Uterus (tissue), 4 donors: ENCODE results near the gene BUB1B. TPM values are rescaled to one million over a fixed set of nuclear protein-coding genes. Genes with fewer than 3 reads are reported as not detected.

ENCODE experiments used
- total RNA-seq, 4 donors: library from RNA; depleted of rRNA in 3 of 4; stranded (reverse); fragments of >200 nt in 3 of 4; gene quantifications; one replicate each; pipeline versions ENCODE4 v1.1.0 to v1.2.4, GENCODE V29; 2014 to 2023
- donor health status: DM: yes; HTN: yes; CAD: no.

BUB1B gene
- total RNA-seq, 4 donors from 2014 or later = under 0.01 to 31.5 TPM; not detected in 2

Other genes with a start within 250 kb of the BUB1B start
- 10 to 100 TPM in 1 of 4 donors, 1 to 10 TPM in 3; 5.5 to 11.8 (median 7.1) TPM for gene GPR176, start 240.8 kb upstream of the BUB1B start, total RNA-seq
- 10 to 100 TPM; 18.2 to 59.4 (median 36.7) TPM for gene EIF2AK4, start 227.0 kb upstream of the BUB1B start, total RNA-seq
- gene SRP14, start 121.9 kb upstream of the BUB1B start, total RNA-seq = 100 to 1,000 TPM; 142 to 485 (median 230) TPM
- 10 to 100 TPM in 3 of 4 donors, 1 to 10 TPM in 1; 7.1 to 46.2 (median 22.6) TPM for gene BMF, start 52.2 kb upstream of the BUB1B start, total RNA-seq
- gene PAK6, start 78.0 kb downstream of the BUB1B start, total RNA-seq = 1 to 10 TPM in 3 of 4 donors, not detected in 1; 2.3 to 5.0 (median 3.3) TPM
- under 1 TPM in 2 of 4 donors, not detected in 2; 0.28 to 0.52 TPM for gene ANKRD63, start 122.0 kb downstream of the BUB1B start, total RNA-seq
- 10 to 100 TPM in 2 of 4 donors, 1 to 10 TPM in 2; 3.5 to 19.0 (median 9.3) TPM for gene PLCB2, start 146.9 kb downstream of the BUB1B start, total RNA-seq
- gene INAFM2, start 162.6 kb downstream of the BUB1B start, total RNA-seq = 10 to 100 TPM in 2 of 4 donors, 1 to 10 TPM in 2; 3.2 to 68.1 (median 8.9) TPM
- gene CCDC9B, start 179.9 kb downstream of the BUB1B start, total RNA-seq = 10 to 100 TPM in 1 of 4 donors, 1 to 10 TPM in 3; 2.4 to 43.8 (median 6.6) TPM
- gene PHGR1, start 190.0 kb downstream of the BUB1B start, total RNA-seq = 1 to 10 TPM in 1 of 4 donors, not detected in 3; 1.8 TPM
- gene DISP2, start 197.2 kb downstream of the BUB1B start, total RNA-seq = under 1 TPM in 2 of 4 donors, not detected in 2; 0.14 to 0.85 TPM
- gene KNSTRN, start 221.7 kb downstream of the BUB1B start, total RNA-seq = 10 to 100 TPM in 2 of 4 donors, 1 to 10 TPM in 2; 2.1 to 23.5 (median 9.7) TPM
- gene IVD, start 244.7 kb downstream of the BUB1B start, total RNA-seq = 100 to 1,000 TPM in 1 of 4 donors, 10 to 100 TPM in 3; 66.5 to 203 (median 83.7) TPM